GM18867 (cell line): ENCODE results near the gene LMX1B.

ENCODE experiments used
- ATAC-seq: cut with Tn5 transposase; IDR thresholded peaks from one replicate; pipeline ENCODE4 v1.9.1; 2021; ENCODE audit warnings: mild to moderate bottlenecking, moderate library complexity; ENCODE audit not compliant: unreplicated experiment

The LMX1B gene

GRCh38 chr9:126674365-126675146 is 60.8 kb downstream of the LMX1B start:
- no peak for ATAC-seq

- no peak for ATAC-seq
Observed at GRCh38 chr9:126675147-126675467, 61.4 kb downstream of the LMX1B start.

DNA sequence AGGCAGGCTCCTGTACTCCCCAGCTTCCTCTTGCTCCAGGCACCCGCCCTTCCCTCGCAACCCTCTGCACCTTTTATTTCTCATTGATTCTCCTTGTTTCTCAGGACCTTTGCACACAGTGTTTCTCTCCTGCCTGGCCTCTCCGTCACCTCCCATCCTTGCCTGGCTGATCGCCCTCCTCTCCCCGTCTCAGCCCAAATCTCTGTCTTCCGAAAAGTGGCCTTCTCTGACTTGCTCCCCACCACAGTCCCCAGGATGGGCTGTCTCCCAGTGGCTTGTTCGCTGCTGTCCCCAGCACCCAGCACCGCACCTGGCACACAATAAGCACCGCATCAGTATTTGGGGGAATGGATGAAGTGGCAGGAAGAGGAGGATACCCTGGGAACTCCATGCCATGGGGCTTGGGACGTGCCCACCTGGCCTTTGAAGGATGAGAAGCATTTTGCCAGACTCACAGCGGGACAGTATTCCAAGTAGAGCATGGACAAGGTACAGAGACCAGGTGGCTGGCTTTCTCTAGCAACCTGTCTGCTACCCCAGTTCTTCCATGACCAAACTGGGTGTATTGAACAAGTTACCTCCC is 62.5 kb downstream of the LMX1B start:
- no peak for ATAC-seq

DNA sequence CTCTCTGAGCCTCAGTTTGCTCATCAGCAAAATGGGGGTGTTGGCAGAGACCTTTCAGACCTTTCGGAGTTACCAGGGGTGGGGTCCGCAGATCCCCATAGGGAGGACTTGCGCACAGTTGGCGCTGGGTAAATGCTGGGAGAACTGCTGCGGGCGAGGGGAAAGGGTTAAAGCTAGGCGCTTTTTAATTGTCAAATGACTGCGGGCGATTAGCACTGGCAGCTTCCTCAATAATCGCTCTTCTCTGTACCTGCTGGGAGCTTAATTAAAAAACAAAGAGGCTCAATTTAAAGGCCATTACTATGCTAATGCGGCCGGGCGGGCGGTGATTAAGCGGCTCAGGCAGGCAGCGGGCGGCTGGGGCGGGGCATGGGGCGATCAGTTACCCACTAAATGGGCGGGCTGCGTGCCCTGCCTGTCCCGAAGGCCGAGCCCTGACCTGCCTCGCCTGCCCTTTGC is 63.0 kb downstream of the LMX1B start:
- ATAC-seq: no peak

DNA sequence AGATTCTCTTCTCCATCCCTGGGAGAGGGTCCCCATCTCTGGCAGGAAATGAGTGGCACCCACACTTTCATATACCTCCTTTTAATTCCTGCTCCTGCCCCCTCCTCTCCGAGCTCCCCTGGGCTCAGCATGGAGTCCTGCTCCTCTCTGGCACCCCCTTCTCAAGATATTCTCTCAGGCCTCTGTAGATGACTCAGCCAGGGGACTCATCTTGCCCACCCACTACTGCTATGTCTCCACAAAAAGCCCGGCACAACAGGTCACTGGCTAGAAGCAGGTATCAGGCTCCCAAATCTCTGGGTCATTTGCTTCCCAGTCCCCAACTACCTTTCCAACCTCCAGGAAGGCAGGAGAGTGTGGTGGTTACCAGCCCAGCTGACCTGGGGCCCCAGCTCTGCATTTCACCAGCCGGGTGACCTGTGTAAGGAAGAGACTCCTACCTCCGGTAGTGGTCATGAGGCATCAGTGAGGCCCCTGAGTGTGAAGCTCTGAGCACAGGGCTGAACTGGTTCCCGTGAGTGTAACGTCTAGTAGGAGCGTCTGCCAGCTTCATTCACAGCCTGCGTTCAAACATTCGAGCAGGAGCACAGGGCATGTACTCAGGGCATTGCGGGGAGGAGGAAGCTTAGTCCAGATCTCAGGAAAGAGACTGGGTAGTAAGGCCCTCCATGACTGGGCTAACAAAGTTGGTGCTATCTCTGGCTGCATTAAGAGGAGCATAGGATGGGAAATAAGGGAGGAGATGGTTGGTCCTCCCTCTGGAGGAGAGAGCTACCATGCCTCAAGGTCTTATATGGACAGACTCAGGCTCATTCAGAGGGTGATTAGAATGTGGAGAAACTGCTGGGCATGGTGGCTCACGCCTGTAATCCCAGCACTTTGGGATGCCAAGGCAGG is 63.7 kb downstream of the LMX1B start:
- no peak for ATAC-seq

DNA sequence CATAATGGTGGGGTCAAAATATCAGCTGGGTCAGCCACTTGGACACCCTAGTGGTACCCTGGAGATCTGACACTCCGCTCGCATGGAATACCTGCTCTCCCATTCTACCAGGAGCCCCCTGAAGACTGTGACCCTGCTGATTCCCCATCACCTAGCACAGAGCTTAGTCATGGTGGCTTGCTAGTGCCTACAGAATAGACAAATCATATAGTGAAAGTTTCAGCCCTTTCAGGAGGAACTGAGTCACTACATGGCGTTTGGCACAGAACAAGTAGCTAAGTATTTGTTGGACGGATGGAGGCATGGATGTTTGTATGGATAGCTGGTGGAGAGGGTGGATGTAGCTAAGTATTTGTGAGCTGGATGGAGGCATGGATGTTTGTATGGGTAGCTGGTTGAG is 65.3 kb downstream of the LMX1B start:
- ATAC-seq: no peak

- ATAC-seq: no peak
Observed at GRCh38 chr9:126681336-126681735, 67.6 kb downstream of the LMX1B start.

- no peak for ATAC-seq
Observed at GRCh38 chr9:126682113-126682810, 68.5 kb downstream of the LMX1B start.

- no peak for ATAC-seq
Observed at GRCh38 chr9:126682928-126683697, 69.4 kb downstream of the LMX1B start.

- ATAC-seq: no peak
Observed at GRCh38 chr9:126683698-126684044, 69.9 kb downstream of the LMX1B start.

DNA sequence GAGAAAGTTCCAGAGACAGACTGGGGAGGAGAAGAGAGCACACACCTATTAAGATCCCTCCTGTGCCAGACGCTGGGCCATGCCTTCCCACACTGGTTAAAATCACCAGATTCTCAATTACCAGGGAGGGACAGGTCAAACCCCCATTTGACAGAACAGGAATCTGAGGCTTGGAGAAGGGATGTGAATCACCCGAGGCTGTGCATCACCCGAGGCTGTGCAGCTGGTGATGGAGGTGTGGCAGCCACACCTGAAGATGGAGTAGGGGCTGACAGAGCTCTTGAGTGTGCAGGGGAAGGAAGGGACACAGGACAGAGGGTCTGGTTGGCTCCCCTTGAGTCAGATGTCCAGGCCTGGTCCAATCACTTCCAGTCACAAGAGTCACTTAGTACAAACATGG is 70.6 kb downstream of the LMX1B start:
- ATAC-seq: no peak

DNA sequence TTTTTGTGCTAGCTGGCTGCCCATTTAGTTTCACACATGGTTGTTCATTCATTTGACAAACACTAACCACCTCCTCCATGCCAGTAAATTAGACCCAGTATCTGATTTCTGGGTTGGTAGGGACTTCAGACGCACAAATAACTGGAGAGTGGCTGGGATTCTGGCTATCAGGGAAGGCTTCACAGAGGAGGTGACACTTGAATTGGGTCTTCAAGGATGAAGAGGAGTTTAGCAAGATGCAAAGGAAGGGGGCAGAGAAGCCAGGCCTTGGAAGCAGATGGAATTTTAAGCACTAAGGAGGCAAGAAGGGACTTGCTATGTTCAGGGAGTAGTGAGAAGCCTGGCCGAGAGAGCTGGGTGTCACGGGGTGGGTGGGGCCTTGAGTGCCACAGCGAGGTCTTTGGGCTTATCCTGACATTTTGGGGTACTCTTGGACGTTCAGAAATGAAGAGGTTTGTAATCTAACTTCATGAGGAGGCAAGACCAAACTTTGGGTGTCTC is 71.3 kb downstream of the LMX1B start:
- ATAC-seq: no peak

- ATAC-seq: no peak
Observed at GRCh38 chr9:126687930-126688461, 74.3 kb downstream of the LMX1B start.

DNA sequence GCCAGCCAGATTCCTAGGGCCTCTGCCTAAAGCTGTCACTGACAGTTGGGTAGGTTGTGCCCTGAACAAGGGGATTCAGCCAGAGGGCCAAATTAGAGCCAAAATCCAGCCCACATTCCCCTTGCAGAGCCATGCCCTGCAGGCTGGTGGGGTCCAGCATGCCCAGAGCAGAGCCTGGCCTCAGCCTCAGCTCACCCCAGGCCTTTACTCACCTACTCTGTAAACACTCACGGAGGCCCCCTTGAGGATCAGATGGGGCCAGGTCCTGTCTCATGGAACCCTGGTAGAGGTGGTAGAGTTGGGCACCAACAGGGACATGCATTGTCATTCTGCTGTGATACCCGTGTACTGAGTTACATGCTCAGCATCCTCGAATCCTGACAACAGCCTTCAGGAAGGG is 74.9 kb downstream of the LMX1B start:
- ATAC-seq: no peak

DNA sequence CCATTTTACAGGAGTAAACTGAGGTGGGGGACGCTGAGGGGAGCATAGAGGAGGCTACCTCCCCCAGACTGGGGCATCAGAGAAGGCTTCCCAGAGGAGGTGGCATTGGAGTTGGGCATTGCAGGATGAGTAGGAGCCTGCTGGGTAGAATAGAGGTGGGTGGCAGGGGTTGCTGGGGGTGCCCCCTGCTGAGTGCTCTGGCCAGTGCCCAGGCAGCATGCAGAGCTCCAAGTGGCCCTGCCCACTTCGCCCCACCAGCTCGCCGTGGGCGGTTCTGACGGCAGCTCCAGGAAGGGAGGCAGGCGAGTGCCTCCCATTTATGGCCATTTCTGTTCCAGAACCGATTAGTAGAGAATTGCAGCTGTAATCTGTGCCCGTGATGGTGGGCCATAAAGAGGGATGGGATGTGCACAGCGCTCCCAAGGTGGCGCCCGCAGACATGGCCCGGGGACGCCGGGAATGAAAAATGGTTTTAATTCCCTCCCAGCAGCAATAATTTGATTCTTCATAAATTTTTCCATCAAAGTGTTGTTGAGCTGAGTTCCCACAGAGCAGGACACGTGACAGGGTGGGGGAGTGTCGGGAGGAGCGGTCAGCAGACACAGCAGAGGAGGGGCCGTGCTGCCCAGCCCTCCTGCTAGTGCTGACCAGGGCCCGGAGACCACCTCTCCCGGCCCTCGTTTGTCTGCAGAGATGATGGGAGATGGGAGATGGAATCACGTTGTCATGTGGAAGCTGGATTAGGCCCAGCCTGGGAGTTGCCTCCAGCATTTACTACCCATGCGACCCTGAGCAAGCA is 75.5 kb downstream of the LMX1B start:
- no peak for ATAC-seq

- ATAC-seq: no peak
Observed at GRCh38 chr9:126690431-126691051, 76.8 kb downstream of the LMX1B start.

DNA sequence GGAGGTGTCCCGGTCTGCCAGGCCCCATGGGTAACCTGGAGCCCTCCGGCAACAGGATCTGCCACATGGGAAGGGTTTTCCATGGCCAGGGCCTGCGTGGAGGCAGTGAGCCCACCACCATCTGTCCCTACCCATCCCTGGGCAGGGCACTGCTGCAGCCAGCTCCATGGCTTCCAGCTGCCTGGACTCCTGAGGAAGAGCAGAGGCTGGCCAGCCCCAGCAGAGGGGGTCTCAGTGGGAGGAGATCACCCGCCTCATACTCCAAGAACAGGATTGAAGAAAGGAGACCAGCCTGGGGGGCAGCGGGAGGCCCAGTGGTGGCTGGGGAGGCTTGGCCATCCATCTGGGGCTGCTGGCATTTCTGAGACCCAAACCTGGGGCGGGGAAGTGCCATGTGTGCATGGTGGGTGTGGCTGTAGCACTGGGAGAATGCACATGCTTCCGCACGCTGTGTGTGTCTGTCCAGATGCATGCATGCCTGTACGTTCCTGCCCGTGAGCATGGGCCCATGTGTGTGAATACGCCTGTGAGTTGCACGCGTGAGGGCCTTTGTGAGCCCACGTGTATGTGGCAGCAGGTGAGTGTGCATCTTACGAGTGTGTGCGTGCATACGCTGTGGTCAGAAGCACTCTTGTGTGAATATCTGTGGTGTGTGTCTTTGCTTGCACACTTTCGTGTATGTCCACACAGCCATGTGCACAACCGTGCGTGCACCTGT is 78.5 kb downstream of the LMX1B start:
- no peak for ATAC-seq

- ATAC-seq: no peak
Observed at GRCh38 chr9:126692759-126693427, 79.2 kb downstream of the LMX1B start.
